ENCODE results near the gene MRFAP1.

Gene MRFAP1

DNA sequence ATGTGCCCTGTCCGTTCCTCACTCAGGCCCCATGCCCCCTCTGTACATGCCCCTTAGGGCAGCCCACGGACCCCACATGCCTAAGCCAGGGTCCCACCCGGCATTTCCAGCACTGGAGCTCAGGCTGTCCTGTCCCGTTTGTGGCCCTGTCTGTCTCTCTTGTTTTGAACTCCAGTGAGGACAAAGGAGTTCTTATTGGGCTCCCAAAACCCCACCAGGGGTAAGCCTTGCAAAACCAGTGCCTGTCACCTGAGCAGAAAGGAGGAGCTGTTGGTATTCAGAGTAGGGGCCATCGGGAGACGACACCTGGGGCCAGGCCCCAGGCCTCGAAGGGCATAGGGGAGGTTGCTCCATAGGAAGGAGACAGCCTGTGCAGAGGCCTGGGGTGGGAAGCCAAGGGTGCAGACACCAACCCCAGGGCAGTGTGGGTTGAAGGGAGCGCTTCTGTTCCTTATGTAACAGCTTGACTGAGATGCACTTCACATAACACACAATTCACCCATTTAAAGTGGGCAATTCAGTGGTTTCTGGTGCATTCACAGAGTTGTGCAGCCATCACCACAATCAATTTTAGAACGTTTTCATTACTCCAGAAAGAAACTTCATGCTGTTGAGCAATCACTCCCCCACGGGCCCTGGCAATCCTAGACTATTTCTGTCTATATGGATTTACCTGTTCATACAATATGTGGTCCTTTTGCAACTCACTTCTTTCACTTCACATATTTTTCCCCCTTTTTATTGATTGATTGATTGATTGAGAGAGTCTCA, 33.8 kb upstream of the MRFAP1 start:
- TF ChIP-seq Cebpa-rat (IDR thresholded peaks at IDR 0.05) = no peak
- H3K36me3 ChIP-seq = peaks cover 50 to 95% (median 77%) of the 10 kb centered on the region in 11 experiments
- peaks cover 19 to 68% (median 56%) of the 10 kb centered on the region in 10 experiments for H3K4me1 ChIP-seq

DNA sequence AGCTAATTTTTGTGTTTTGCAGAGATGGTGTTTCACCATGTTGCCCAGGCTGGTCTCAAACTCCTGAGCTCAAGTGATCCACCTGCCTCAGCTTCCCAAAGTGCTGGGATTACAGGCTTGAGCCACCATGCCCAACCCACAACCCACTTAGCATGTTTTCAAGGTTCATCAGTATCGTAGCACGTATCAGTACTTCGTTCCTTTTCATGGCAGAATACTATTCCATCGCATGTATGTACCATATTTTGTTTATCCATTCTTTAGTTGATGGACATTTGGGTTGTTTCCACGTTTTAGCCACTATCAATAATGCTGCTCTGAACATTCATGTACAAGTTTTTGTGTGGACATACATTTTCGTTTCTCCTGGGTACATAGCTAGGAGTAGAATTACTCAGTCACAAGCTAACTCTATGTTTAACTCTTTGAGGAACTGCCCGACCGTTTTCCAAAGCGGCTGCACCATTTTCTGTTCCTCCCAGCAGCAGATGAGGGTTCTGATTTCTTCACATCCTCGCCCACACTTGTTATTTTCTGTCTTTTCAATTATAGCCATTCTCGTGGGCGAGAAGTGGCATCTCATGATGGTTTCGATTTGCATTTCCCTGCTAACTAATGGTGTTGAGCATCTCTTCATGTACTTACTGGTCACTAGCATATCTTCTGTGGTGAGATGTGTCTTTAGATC, 33.0 kb upstream of the MRFAP1 start:
- TF ChIP-seq Cebpa-rat (IDR thresholded peaks at IDR 0.05) = no peak
- Histone ChIP-seq H3K27me3 (no peaks in the 10 kb centered on the region), H3K9ac (no peak overlapping the region), H3K27ac (no peak overlapping the region), H3K36me3 (peaks cover 50 to 95% (median 83%) of the 10 kb centered on the region in 11 experiments), H3K4me3 (no peak overlapping the region), H4K20me1 (no peaks in the 10 kb centered on the region; a peak in 3 of 22 replicates), H3K9me3 (replicated peaks in 1 of 11) (peaks cover 8 to 19% (median 10%) of the 10 kb centered on the region in 11 experiments; a peak in 21 of 22 replicates), H3K4me1 (peaks cover 19 to 68% (median 56%) of the 10 kb centered on the region in 10 experiments), H3K4me2 (peak overlapping the region in 10 of 11 experiments; percentile 10 to 43 (median 19); a peak in 13 of 22 replicates)

More for the DNA sequence above, 33.8 kb upstream of the MRFAP1 start:
- Histone ChIP-seq H3K27ac (no peak overlapping the region), H4K20me1 (no peaks in the 10 kb centered on the region; a peak in 3 of 22 replicates), H3K4me3 (no peak overlapping the region), H3K27me3 (no peaks in the 10 kb centered on the region), H3K9ac (no peak overlapping the region), H3K4me2 (peak overlapping the region in 1 of 11 experiments; percentile 39; a peak in 1 of 22 replicates), H3K9me3 (replicated peaks in 1 of 11) (peaks cover 8 to 22% (median 10%) of the 10 kb centered on the region in 11 experiments; a peak in 21 of 22 replicates)

DNA sequence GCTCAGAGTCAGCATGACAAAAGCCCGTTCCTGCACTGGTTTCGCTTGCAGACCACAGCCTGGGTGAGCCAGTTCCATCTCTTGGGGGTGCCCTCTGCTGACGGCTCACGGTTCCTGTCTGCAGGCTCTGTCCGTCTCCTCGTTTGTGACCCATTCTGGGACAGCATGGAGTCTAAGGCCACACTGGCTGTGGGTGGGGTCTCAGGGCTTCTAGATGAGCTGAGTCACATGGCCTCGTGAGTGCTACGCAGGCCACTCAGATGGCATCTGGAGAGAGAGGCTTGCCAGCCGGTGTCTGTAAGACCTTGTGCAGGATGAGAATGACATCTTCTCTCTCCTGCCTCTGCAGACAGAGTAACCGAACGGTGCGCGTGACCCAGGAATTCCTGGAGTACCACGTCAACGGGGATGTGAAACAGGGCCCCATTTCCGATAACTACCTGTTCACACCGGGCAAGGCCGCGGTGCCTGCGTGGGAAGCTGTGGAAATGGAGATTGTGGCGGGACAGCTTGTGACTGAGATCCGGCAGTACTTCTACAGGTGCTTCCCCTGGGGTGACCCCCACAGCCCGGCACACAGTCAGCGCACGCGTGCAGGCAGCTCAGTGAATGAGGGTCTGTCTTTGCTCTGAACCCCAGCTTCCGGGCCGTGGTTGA, 31.6 kb upstream of the MRFAP1 start:
- peaks cover 8 to 21% (median 12%) of the 10 kb centered on the region in 11 experiments; a peak in 21 of 22 replicates for H3K9me3 ChIP-seq (replicated peaks in 1 of 11)
- no peak overlapping the region for H3K4me3 ChIP-seq
- peak overlapping the region in 6 of 11 experiments; percentile 10 to 43 (median 22); a peak in 5 of 22 replicates for H3K4me2 ChIP-seq
- peaks cover 19 to 64% (median 51%) of the 10 kb centered on the region in 10 experiments for H3K4me1 ChIP-seq
- H4K20me1 ChIP-seq = no peaks in the 10 kb centered on the region; a peak in 3 of 22 replicates
- H3K27me3 ChIP-seq = no peaks in the 10 kb centered on the region
- H3K36me3 ChIP-seq = peaks cover 52 to 91% (median 73%) of the 10 kb centered on the region in 11 experiments
- no peak for TF ChIP-seq Cebpa-rat (IDR thresholded peaks at IDR 0.05)
- H3K27ac ChIP-seq = no peak overlapping the region
- no peak overlapping the region for H3K9ac ChIP-seq

DNA sequence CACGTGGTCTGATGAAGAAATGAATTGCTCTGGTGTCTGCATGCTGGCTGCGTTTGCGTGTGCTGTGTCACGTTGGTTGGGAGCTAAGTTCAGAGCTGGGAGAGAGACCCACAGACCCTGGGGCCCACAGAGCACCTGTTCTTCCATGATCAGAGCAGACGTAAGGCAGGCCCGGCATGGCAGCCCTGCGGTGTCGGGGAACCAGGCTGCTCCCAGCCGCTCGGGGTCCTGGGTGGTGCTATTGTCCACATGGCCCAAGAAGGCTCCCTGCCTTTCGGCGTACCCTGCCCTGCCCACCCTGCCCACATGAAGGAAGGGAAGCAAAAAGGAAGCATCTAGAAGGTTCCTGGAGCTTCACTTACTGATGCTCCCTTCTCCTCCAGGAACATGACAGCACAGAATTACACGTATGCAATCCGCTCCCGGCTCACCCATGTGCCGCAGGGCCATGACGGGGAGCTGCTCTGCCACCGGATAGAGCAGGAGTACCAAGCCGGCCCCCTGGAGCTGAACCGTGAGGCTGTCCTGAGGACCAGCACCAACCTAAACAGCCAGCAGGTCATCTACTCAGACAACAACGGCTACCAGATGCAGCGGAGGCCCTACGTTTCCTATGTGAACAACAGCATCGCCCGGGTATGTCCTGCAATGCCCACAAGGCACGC, 30.9 kb upstream of the MRFAP1 start:
- Histone ChIP-seq H3K4me1 (peaks cover 19 to 64% (median 44%) of the 10 kb centered on the region in 10 experiments), H3K9me3 (replicated peaks in 1 of 11) (peaks cover 8 to 19% (median 11%) of the 10 kb centered on the region in 11 experiments; a peak in 21 of 22 replicates), H3K36me3 (peaks cover 59 to 95% (median 79%) of the 10 kb centered on the region in 11 experiments), H3K27ac (no peak overlapping the region), H3K4me3 (no peak overlapping the region), H3K9ac (no peak overlapping the region), H3K27me3 (no peaks in the 10 kb centered on the region), H4K20me1 (peaks cover 0 to 6% (median 0%) of the 10 kb centered on the region in 11 experiments; a peak in 3 of 22 replicates), H3K4me2 (no peak overlapping the region)
- TF ChIP-seq Cebpa-rat (IDR thresholded peaks at IDR 0.05) = no peak

DNA sequence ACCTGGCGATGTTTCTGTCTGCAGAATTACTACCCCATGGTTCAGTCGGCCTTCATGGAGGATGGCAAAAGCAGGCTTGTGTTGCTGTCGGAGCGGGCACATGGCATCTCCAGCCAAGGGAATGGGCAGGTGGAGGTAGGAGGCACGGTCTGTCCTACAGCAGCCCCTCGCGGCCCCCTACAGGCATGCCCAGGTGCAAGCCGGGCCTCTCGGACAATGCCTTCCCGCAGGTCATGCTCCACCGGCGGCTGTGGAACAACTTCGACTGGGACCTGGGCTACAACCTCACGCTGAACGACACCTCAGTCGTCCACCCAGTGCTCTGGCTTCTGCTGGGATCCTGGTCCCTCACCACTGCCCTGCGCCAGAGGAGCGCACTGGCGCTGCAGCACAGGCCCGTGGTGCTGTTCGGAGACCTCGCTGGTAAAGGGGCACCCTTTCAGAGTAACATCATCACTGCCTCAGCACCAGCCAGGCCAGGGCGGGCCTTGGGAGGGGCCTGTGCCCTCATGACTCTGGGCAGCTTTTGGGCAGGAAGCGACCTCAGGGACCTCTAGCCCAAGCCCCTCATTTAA, 29.5 kb upstream of the MRFAP1 start:
- Histone ChIP-seq H3K9me3 (replicated peaks in 1 of 11) (peaks cover 0 to 9% (median 0%) of the 10 kb centered on the region in 11 experiments; a peak in 3 of 22 replicates), H3K9ac (no peak overlapping the region), H3K4me3 (no peak overlapping the region), H4K20me1 (peaks cover 0 to 11% (median 0%) of the 10 kb centered on the region in 11 experiments; a peak in 3 of 22 replicates), H3K27ac (no peak overlapping the region), H3K4me1 (peaks cover 19 to 61% (median 40%) of the 10 kb centered on the region in 10 experiments), H3K36me3 (peaks cover 56 to 95% (median 79%) of the 10 kb centered on the region in 11 experiments), H3K27me3 (no peaks in the 10 kb centered on the region), H3K4me2 (no peak overlapping the region)
- no peak for TF ChIP-seq Cebpa-rat (IDR thresholded peaks at IDR 0.05)

DNA sequence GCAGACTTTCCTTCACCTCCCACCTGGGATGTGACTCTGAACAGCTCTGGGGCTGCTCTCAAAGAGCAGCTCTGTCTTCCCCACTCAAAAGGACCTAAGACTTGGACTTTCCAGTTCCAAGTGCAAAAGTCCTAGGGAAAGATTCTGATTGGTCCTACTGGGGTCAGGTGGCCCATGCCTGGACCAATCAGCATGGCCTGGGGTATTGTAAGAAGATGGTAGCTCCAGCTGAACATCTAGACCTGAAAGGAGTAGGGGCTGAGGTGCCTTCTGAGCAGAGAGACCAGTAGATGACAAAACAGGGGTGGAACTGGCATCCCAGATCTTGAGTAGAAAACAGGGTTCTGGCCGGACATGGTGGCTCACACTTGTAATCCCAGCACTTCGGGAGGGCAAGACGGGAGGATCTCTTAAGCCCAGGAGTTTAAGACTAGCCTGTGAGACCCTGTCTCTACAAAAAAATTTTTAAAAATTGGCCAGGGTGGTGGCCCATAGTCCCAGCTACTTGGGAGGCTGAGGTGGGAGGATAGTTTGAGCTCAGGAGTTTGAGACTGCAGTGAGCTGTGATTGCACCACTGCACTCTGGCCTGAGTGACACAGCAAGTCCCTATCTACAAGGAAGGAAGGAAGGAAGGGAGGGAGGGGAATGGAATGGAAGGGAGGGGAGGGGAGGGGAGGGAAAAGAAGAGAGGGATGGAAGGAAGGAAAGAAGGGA, 27.4 kb upstream of the MRFAP1 start:
- Histone ChIP-seq H4K20me1 (peaks cover 0 to 11% (median 0%) of the 10 kb centered on the region in 11 experiments; a peak in 3 of 22 replicates), H3K4me1 (peaks cover 5 to 50% (median 30%) of the 10 kb centered on the region in 10 experiments), H3K9me3 (replicated peaks in 1 of 11) (peaks cover 0 to 14% (median 0%) of the 10 kb centered on the region in 11 experiments; a peak in 4 of 22 replicates), H3K27me3 (no peaks in the 10 kb centered on the region), H3K27ac (peak overlapping the region in 4 of 11 experiments; percentile 11 to 54 (median 38); a peak in 7 of 22 replicates), H3K9ac (peak overlapping the region in 2 of 11 experiments; percentile 37 to 44; a peak in 2 of 22 replicates), H3K4me2 (peak overlapping the region in 9 of 11 experiments; percentile 7 to 87 (median 68); a peak in 16 of 22 replicates), H3K4me3 (no peak overlapping the region; a peak in 1 of 20 replicates), H3K36me3 (peaks cover 58 to 95% (median 79%) of the 10 kb centered on the region in 11 experiments)
- TF ChIP-seq Cebpa-rat (IDR thresholded peaks at IDR 0.05) = no peak
